Prostate gland (tissue), 2 donors: ENCODE results near the gene MORC3. TPM values are rescaled to one million over a fixed set of nuclear protein-coding genes. Genes with fewer than 3 reads are reported as not detected.
"Not testable (repeated sequence)": the region's sequence is repeated elsewhere in the genome, so short reads cannot be mapped to it uniquely, and the experiment has no call there.

Source experiments
- DNase-seq: peaks from one replicate; pipeline ENCODE4 v3.0.0-alpha.2; 2019; ENCODE audit warnings: low spot score
- H3K27ac ChIP-seq, 2 donors: fragments of 200-600 bp; sonication (generic); 2 replicates each; pipeline ENCODE4 v1.5.1; 2017 to 2019
- H3K27me3 ChIP-seq: fragments of 200-600 bp; sonication (generic); replicated peaks from 2 replicates; pipeline ENCODE4 v1.5.1; 2019; ENCODE audit not compliant: insufficient read depth
- H3K36me3 ChIP-seq, 2 donors: fragments of 200-600 bp; sonication (generic); 1 replicate in 1 of 2; 2 replicates in 1 of 2; pipeline versions ENCODE4 v1.5.1 to v1.8.1; 2017 to 2019
- H3K4me1 ChIP-seq: fragments of 200-600 bp; sonication (generic); replicated peaks from 2 replicates; pipeline ENCODE4 v1.5.1; 2019
- H3K4me3 ChIP-seq, 2 donors: fragments of 200-600 bp; sonication (generic); 2 replicates each; pipeline ENCODE4 v1.5.1; 2017 to 2019
- H3K9me3 ChIP-seq: fragments of 200-600 bp; sonication (generic); 2 replicates; pipeline ENCODE4 v1.5.1; 2017
- CTCF ChIP-seq, 4 experiments: fragments of 200-600 bp in 2 of 4; fragments of 450-650 bp in 2 of 4; sonication (generic) in 2 of 4; IDR thresholded peaks; 1 replicate in 3 of 4; 2 replicates in 1 of 4; pipeline ENCODE4 v1.5.1; 2016 to 2019; ENCODE audit warnings: antibody characterized with exemption in 4 of 4, mild to moderate bottlenecking in 2 of 4, moderate library complexity in 2 of 4
- POLR2A ChIP-seq: fragments of 450-650 bp; IDR thresholded peaks from one replicate; pipeline ENCODE4 v1.6.1; 2016; ENCODE audit warnings: antibody characterized with exemption, mild to moderate bottlenecking
- POLR2AphosphoS5 ChIP-seq: sonication (generic); formaldehyde crosslinking; IDR thresholded peaks from one replicate; pipeline ENCODE4 v1.6.1; 2017; ENCODE audit warnings: antibody characterized with exemption
- WGBS: methylation state at CpG from one replicate; pipeline ENCODE4 v1.1.5; 2018; 5-methylcytosine and 5-hydroxymethylcytosine counted together
- intact Hi-C: fragments of 100-400 bp; cut with DNase I; formaldehyde crosslinking; loops from one replicate; pipeline ENCODE4 v1.14.2; 2022
- total RNA-seq, 2 donors: library from RNA; depleted of rRNA; stranded (reverse); fragments of >200 nt; gene quantifications; one replicate each; pipeline ENCODE4 v1.1.0, GENCODE V29; 2016

The MORC3 gene
- total RNA-seq, 2 donors from 2014 or later = 34.8 to 42.0 TPM

GRCh38 chr21:36395353-36396111 lies 75.5 kb downstream of the MORC3 start:
- H3K4me3 ChIP-seq = no peak overlapping the region
- no peak for DNase-seq
- no peaks in the 10 kb centered on the region for H3K27me3 ChIP-seq
- 50% methylated on average over 6 of the region's 6 CpGs for WGBS
- H3K4me1 ChIP-seq = no peaks in the 10 kb centered on the region
- no peak overlapping the region for H3K27ac ChIP-seq
- no peaks in the 10 kb centered on the region for H3K9me3 ChIP-seq
- TF ChIP-seq POLR2A = no peak
- TF ChIP-seq POLR2AphosphoS5 = no peak
- TF ChIP-seq CTCF (IDR thresholded peaks at IDR 0.05) = no peak
- H3K36me3 ChIP-seq = no peaks in the 10 kb centered on the region
- intact Hi-C loops = no loop called here

GRCh38 chr21:36396325-36396724 lies 76.3 kb downstream of the MORC3 start:
- Histone ChIP-seq H3K4me1 (no peaks in the 10 kb centered on the region), H3K4me3 (no peak overlapping the region)

GRCh38 chr21:36396971-36397370 lies 77.0 kb downstream of the MORC3 start:
- no peaks in the 10 kb centered on the region for H3K36me3 ChIP-seq
- no peaks in the 10 kb centered on the region for H3K9me3 ChIP-seq
- intact Hi-C loops = no loop called here
- H3K27me3 ChIP-seq = no peaks in the 10 kb centered on the region
- no peaks in the 10 kb centered on the region for H3K4me1 ChIP-seq
- no peak for DNase-seq
- TF ChIP-seq POLR2A (no peak), POLR2AphosphoS5 (no peak), CTCF (IDR thresholded peaks at IDR 0.05) (no peak)
- H3K4me3 ChIP-seq = no peak overlapping the region
- WGBS = 94% methylated on average over 4 of the region's 4 CpGs
- H3K27ac ChIP-seq = no peak overlapping the region

More at GRCh38 chr21:36396325-36396724, 76.3 kb downstream of the MORC3 start:
- no peaks in the 10 kb centered on the region for H3K36me3 ChIP-seq
- H3K27ac ChIP-seq = no peak overlapping the region
- WGBS = 91% methylated on average over 3 of the region's 3 CpGs
- no peaks in the 10 kb centered on the region for H3K9me3 ChIP-seq
- no peak for DNase-seq
- H3K27me3 ChIP-seq = no peaks in the 10 kb centered on the region
- intact Hi-C loops = no loop called here
- TF ChIP-seq POLR2A (no peak), POLR2AphosphoS5 (no peak), CTCF (IDR thresholded peaks at IDR 0.05) (no peak)

- Histone ChIP-seq H3K4me3 (no peak overlapping the region), H3K9me3 (no peaks in the 10 kb centered on the region), H3K27me3 (no peaks in the 10 kb centered on the region), H3K36me3 (no peaks in the 10 kb centered on the region), H3K27ac (no peak overlapping the region), H3K4me1 (no peaks in the 10 kb centered on the region)
- 90% methylated on average over 5 of the region's 5 CpGs for WGBS
- DNase-seq = no peak
- no peak for TF ChIP-seq POLR2A
- TF ChIP-seq CTCF (IDR thresholded peaks at IDR 0.05) = no peak
- TF ChIP-seq POLR2AphosphoS5 = no peak
- intact Hi-C loops = no loop called here
Measured at GRCh38 chr21:36397606-36398005, 77.6 kb downstream of the MORC3 start.

- H3K27ac ChIP-seq, DNase-seq, intact Hi-C loops, H3K9me3 ChIP-seq, H3K4me1 ChIP-seq, H3K4me3 ChIP-seq, H3K36me3 ChIP-seq, H3K27me3 ChIP-seq: not testable (repeated sequence)
- 94% methylated on average over 9 of the region's 9 CpGs for WGBS
Measured at GRCh38 chr21:36399736-36400135, 79.7 kb downstream of the MORC3 start.
